A673 (cell line): ENCODE results near the gene POLK.

Experiments used
- CTCF ChIP-seq: fragments of 300-800, 200-600 bp; sonication (generic); conservative IDR thresholded peaks from 2 replicates; pipeline ENCODE4 v1.5.1; 2017; ENCODE audit warnings: low read depth, mild to moderate bottlenecking, antibody characterized with exemption, low read length, moderate library complexity, mixed read lengths
- EZH2 ChIP-seq: fragments of 200-600 bp; sonication (generic); IDR thresholded peaks from 2 replicates; pipeline ENCODE4 v1.6.1; 2017; ENCODE audit warnings: borderline replicate concordance, low read depth, mild to moderate bottlenecking, mixed read lengths, antibody characterized with exemption, low read length; ENCODE audit not compliant: poor library complexity, severe bottlenecking

- TF ChIP-seq CTCF, result no peak
- TF ChIP-seq EZH2, result no peak
These were observed 110.9 kb downstream of the POLK start for GRCh38 chr5:75622564-75622963.
